NCI-H146 treated with DMSO at 0.1 percent for 48 hours (cell line): ENCODE measurements around the gene NEK6.

ENCODE experiments used
- DNase-seq: peaks from one replicate; lab custom pipeline; 2025; ENCODE audit not compliant: unreplicated experiment; lab: John Stamatoyannopoulos, UW

The NEK6 gene

DNA sequence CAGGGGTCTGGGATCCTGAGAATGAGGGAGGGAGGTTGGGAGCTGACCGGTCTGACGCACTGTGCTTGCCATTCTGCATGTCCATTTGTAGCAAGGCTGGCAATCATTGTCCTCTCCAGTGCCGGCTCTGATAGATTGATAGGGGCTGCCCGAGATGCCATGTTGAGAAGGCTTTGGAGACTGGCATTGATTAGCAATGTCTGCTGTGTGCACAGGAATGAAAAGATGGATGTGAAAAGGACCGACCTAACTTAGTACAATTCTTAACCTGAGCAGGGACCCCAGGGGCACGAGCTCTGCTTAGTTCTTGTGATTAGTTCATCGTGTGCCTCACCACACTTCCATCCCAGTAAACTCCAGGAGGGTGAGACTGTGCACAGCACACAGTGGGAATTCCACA lies 17.0 kb downstream of the NEK6 start:
- DNase-seq = no peak

DNA sequence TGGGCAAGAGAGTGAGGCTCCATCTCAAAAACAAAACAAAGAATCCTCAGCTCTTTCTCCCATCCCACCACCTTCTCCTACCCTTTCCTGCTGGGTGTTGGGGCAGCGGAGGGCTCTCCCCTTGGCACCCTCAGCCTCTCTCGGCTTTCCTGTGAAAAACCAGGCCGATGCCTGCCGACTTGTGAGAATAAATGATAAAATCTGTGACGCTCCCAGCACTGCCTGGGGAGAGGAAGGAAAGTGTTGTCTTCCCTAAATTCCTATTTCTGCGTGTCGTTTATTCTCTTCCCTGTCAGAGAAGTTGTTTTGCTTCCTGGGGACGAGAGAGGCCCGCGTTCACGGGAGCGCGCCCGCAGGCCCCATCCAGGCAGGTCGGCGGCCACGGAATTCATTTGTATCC lies 19.7 kb downstream of the NEK6 start:
- no peak for DNase-seq

DNA sequence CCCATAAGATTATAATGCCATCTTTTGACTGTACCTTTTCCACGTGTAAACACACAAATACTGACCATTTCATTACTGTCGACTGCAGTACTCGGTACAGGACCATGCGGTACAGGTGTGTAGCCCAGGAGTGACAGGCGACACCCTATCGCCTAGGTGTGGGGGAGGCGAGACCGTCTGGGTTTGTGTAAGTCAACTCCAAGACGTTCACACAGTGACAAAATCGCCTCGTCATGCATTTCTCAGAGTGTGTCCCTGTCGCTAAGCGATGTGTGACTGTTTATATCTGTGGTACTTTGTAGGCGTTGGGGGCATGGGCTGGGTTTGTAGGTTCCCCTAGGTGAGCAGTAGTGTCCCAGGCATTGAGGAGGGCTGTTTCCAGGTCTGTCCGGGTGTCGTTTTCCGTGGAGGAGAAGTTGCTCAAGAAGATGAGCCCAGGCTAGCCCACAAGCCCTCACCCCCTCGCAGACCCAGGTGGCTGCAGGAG lies 20.3 kb downstream of the NEK6 start:
- DNase-seq = no peak

- no peak for DNase-seq
Measured at GRCh38 chr9:124279531-124280175, 21.9 kb downstream of the NEK6 start.

DNA sequence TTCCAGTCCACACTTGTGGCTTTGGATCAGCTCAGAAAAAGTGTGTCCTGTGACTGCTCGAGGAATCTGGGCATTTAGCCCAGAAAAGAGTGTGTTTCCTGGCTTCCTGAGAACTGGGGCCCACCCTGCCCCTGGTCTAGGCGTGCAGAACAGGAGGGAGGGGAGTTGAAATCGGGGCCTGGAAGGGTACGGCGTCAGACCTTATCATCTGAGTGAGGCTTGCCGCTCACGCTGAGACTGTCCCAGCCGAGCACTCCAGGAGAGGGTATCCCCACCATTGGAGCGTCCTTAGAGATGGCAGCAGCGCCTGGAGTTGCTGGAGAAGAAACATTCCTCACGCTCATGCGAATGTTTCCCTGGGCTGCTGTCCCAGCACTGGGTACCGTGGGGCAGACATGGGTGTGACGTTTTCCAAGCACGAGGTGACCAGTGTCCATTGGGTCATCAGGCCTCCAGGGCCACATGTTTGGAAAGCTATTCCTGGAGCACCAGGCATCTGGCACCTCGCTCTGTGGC lies 22.5 kb downstream of the NEK6 start:
- DNase-seq = no peak

GRCh38 chr9:124281931-124282371 lies 24.2 kb downstream of the NEK6 start:
- DNase-seq = no peak

- DNase-seq = no peak
Measured at GRCh38 chr9:124282442-124283227, 24.9 kb downstream of the NEK6 start.

DNA sequence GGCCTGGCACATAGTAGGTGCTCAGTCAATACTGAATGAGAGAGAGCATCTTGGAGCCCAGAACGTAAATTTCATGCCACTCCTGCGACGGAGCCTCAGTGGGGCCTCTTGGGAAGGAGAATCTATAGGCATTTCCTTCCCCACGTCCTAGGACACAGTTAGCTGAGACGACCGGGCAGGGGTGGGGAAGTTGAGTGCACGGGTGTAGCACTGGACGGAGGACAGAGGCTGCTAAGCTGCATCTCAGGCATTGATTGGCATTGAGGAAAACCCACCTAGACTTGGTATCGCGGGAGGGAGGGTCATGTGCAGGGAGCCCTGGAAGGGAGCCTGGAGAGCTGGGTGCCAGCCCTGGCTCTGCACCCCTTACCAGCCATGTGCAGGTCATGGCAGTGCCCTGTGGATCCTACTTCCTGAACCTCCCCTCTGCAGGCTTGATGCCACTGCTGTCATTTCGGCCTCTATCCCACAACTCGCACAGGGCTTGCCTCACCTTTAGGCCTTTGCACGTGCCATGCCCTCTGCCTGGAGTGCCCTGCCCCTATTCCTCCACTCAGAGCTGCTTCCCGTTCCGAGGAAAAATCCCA lies 25.6 kb downstream of the NEK6 start:
- no peak for DNase-seq

DNA sequence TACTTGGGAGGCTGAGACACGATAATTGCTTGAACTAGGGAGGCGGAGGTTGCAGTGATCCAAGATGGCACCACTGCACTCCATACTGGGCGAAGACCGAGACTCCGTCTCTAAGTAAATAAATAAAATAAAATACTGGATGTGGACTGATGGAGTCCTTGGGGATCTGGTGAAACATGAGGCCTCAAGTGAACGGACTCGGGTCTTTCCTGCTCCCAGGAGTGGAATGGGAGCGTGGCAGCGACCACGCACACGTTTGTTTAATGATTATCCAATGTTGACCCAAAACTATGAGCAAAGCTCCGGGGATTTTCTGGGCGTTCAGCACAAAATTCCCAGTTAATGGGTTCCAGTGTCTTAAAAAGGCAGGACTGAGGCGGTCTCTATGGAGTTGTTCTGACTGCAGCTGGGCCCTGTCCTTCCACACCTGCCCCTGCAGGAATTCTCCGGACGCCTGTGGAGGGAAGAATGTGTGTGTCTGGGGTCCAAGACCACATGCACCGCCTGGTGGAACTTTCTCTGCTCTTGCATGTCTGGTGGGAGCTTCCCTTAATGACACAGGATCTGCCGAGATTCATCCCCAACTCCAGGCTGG lies 26.6 kb downstream of the NEK6 start:
- DNase-seq = no peak

GRCh38 chr9:124284940-124285441 lies 27.2 kb downstream of the NEK6 start:
- DNase-seq = no peak

DNA sequence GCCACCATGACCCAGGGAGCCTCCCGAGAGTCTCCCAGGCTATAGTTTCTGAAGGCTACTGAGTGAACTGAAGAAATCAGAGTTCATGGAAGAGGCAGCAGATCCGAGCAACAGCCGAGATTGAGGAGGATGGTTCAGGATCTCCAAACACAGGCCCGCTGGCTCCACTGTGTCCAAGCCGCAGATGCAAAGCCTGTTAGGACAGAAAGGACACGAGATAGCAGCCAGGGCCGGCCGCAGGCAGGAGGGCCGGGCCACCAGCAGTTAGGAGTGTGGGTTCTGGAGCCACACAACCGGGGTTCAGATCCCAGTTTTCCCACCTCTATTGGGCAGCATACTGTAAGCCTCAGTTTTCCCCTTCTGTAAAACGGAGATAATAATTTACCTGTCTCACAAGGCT lies 27.7 kb downstream of the NEK6 start:
- no peak for DNase-seq

- no peak for DNase-seq
Measured at GRCh38 chr9:124285903-124286291, 28.1 kb downstream of the NEK6 start.

DNA sequence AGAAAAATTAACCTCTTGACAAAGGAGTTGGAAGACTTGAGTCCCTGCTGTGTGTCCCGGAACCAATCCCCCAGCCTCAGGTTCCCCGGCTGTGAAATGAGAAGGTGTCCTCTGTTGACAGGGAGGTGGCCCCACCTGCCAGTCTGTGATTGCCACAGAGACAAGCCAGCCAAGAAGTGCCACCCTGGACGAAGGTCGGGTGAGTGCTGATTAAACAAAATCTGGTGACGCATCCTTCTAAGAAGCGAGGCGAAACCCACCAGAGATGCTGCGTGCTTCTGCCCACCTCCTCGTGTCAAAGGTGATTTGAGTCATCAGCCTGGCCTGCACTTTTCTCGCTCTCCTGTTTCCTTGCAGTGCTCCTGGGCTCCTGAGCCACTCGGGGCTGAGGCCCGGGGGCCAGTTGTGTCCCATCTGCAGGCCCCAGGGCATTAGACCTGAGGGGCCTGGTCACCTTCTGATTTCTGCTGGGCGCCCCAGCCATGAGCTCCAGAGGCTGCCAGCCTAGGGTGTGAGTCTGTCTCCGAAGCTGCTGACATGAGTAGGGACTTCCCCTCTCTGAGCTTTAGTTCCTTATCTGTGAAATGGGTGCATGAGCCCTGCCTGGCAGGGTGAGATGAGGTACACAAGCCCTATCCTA lies 28.7 kb downstream of the NEK6 start:
- DNase-seq = no peak

DNA sequence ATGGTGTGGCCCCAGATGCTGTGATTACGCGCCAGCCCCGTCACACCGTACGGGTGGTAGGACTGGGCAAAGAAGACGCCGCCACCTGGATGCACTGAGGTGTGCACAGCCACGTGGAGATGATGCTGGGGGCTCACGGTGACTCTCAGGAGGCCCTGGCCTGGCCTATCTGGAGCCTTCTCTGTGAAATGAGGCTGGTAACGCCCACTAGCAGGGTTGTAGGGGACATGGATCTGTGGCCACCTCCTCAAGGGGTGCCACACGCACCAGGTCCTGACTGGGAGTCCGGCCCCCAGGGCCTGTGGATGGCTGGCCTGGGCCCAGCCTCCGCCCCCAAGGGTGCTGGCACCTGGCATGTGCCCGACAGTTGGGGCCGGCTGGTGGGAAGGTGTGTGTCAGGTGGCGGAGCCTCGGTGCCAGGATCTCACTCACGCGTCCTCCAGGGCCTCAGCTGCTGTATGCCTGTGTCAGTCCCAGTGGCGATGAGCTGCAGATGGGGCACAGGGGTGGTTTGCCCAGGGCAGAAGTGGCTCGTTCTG lies 32.4 kb downstream of the NEK6 start:
- no peak for DNase-seq

GRCh38 chr9:124290743-124291554 lies 33.2 kb downstream of the NEK6 start:
- DNase-seq = no peak

DNA sequence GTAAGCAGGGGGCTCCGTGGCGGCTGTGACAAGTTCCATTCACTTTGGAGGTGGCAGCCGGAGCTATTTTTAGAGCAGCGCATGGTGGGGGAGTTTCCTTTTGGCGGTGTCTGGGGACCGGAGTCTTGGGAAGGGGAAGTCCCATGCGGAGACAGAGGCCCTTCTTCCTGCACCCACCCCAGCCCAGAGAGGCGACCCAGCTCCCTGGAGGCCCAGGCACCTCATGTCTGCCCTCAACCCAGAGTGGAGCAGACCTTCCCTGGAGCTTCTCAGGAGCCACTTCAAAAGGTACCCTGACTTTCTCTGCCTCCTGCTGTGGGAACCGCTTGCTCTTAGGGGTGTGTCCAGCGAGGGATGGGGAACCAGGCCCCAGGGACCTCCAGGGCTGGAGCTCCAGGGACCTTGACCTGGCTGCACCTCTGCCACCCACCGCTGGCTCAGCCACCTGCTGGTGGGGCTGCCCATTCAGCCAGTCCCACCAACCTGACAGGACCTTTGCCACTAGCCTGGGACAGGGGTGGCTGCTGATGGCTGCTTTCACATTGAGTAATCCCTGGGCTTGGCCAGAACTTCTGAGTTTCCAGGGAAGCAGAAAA lies 34.1 kb downstream of the NEK6 start:
- DNase-seq = no peak

- DNase-seq = no peak
Measured at GRCh38 chr9:124292696-124293593, 35.2 kb downstream of the NEK6 start.
